Left cardiac atrium (tissue), 4 donors: ENCODE measurements around the gene PRR29. TPM values are rescaled to one million over a fixed set of nuclear protein-coding genes. Genes with fewer than 3 reads are reported as not detected.
"Not testable (repeated sequence)": the region's sequence is repeated elsewhere in the genome, so short reads cannot be mapped to it uniquely, and the experiment has no call there.

ENCODE experiments used
- ATAC-seq, 2 donors: fragments of 200-7000 bp; cut with Tn5 transposase; one replicate each; pipeline ENCODE4 v1.9.1; 2020; ENCODE audit warnings: mild to moderate bottlenecking in 2 of 2, moderate library complexity in 2 of 2
- DNase-seq: peaks from one replicate; pipeline ENCODE4 v3.0.0-alpha.2; 2020
- intact Hi-C, 2 donors: fragments of 100-400 bp; cut with DNase I; formaldehyde crosslinking; loops; one replicate each; pipeline versions ENCODE4 v1.14.1 to v1.15.1; 2022 to 2023
- total RNA-seq, 2 donors: library from RNA; stranded (reverse); fragmentation: NEBNext Ultra II Directional; extraction: Animal tissue kit (Norgen Biotek cat#: 25700); gene quantifications; one replicate each; pipeline ENCODE4 v1.2.1, GENCODE V29; 2021
- donor health status: DM: no; HTN: yes; CAD: no.
- donor health status: DM: no; HTN: yes; CAD: no; lungs with severe emphysema.
- donor health status: DM: yes; HTN: yes; CAD: no.
- donor health status: Dilated cardiomyopathy.

PRR29 gene
- total RNA-seq, 2 donors from 2014 or later = 0.24 to 0.35 TPM

GRCh38 chr17:63973247-63973646 is 24.9 kb upstream of the PRR29 start:
- intact Hi-C loops = no loop called here
- no peak for DNase-seq
- ATAC-seq = no peak

- intact Hi-C loops = no loop called here
- DNase-seq = no peak
- no peak for ATAC-seq
Observed at GRCh38 chr17:63973930-63974593, 24.1 kb upstream of the PRR29 start.

GRCh38 chr17:63974594-63975192 is 23.5 kb upstream of the PRR29 start:
- DNase-seq = no peak
- ATAC-seq = no peak
- intact Hi-C loops = no loop called here

- intact Hi-C loops = no loop called here
- DNase-seq (no peak), ATAC-seq (no peak)
Observed at GRCh38 chr17:63975541-63976092, 22.5 kb upstream of the PRR29 start.

GRCh38 chr17:63976702-63977101 is 21.4 kb upstream of the PRR29 start:
- intact Hi-C loops = no loop called here
- ATAC-seq = no peak
- DNase-seq = no peak

- ATAC-seq = no peak
- intact Hi-C loops = no loop called here
- DNase-seq = no peak
Observed at GRCh38 chr17:63978272-63979200, 19.6 kb upstream of the PRR29 start.

GRCh38 chr17:63982641-63983040 is 15.5 kb upstream of the PRR29 start:
- DNase-seq, ATAC-seq, intact Hi-C loops: not testable (repeated sequence)

- peak; percentile 39 to 56 for ATAC-seq
- DNase-seq = peak; percentile 66
- intact Hi-C loops = no loop called here
Observed at GRCh38 chr17:63983320-63983719, 14.8 kb upstream of the PRR29 start.

GRCh38 chr17:63984236-63984635 is 13.9 kb upstream of the PRR29 start:
- ATAC-seq (no peak), DNase-seq (no peak)

GRCh38 chr17:63984651-63985386 is 13.3 kb upstream of the PRR29 start:
- ATAC-seq (peak; percentile 45 to 77), DNase-seq (peak; percentile 70)
- intact Hi-C loops = loop anchor here in 1 of 2 donors (5.0 kb wide), 1 partner anchor 33 kb away; no protein-coding TSS in a partner anchor

More at GRCh38 chr17:63984236-63984635, 13.9 kb upstream of the PRR29 start:
- intact Hi-C loops = no loop called here

- DNase-seq = no peak
- ATAC-seq = no peak
- intact Hi-C loops = loop anchor here in 1 of 2 donors (5.0 kb wide), 1 partner anchor 33 kb away; no protein-coding TSS in a partner anchor
Observed at GRCh38 chr17:63985387-63986140, 12.6 kb upstream of the PRR29 start.

GRCh38 chr17:63986821-63987220 is 11.3 kb upstream of the PRR29 start:
- DNase-seq (no peak), ATAC-seq (no peak)
- intact Hi-C loops = loop anchor here in 1 of 2 donors (5.0 kb wide), 1 partner anchor 35 kb away; no protein-coding TSS in a partner anchor

- no peak for ATAC-seq
- intact Hi-C loops = loop anchor here in 1 of 2 donors (5.0 kb wide), 1 partner anchor 35 kb away; no protein-coding TSS in a partner anchor
- DNase-seq = no peak
Observed at GRCh38 chr17:63987221-63988126, 10.7 kb upstream of the PRR29 start.

GRCh38 chr17:63988127-63988478 is 10.0 kb upstream of the PRR29 start:
- intact Hi-C loops = loop anchor here in 1 of 2 donors (5.0 kb wide), 1 partner anchor 36 kb away; no protein-coding TSS in a partner anchor
- no peak for DNase-seq
- ATAC-seq = no peak

GRCh38 chr17:63988741-63989621 is 9.2 kb upstream of the PRR29 start:
- DNase-seq (no peak), ATAC-seq (peak in 1 of 2 donors; percentile 50)
- intact Hi-C loops = loop anchor here in 1 of 2 donors (5.0 kb wide), 1 partner anchor 37 kb away; no protein-coding TSS in a partner anchor
